Spleen (tissue), 11 donors: ENCODE data around the gene RGS14. TPM values are rescaled to one million over a fixed set of nuclear protein-coding genes. Genes with fewer than 3 reads are reported as not detected.

Experiments used
- DNase-seq: peaks from one replicate; pipeline ENCODE4 v3.0.0-alpha.2; 2020
- H3K27ac ChIP-seq, 8 donors: fragments of 200-600 bp; sonication (generic) in 7 of 8; 1 replicate in 4 of 8; 2 replicates in 4 of 8; pipeline versions ENCODE4 v1.5.0 to v1.8.0; 2016 to 2021; ENCODE audit warnings: inconsistent platforms in 4 of 8, mild to moderate bottlenecking in 4 of 8, moderate library complexity in 1 of 8
- H3K27me3 ChIP-seq, 7 donors: fragments of 200-600 bp; sonication (generic) in 6 of 7; replicated peaks in 1 of 7; 1 replicate in 4 of 7; 2 replicates in 3 of 7; pipeline versions ENCODE4 v1.5.0 to v1.8.0; 2016 to 2021; ENCODE audit warnings: inconsistent platforms in 3 of 7, mild to moderate bottlenecking in 1 of 7
- H3K36me3 ChIP-seq, 6 donors: fragments of 200-600 bp; sonication (generic) in 5 of 6; 1 replicate in 4 of 6; 2 replicates in 2 of 6; pipeline versions ENCODE4 v1.5.0 to v1.8.0; 2016 to 2021; ENCODE audit warnings: inconsistent platforms in 2 of 6
- H3K4me1 ChIP-seq, 6 donors: fragments of 200-600 bp; sonication (generic) in 5 of 6; 1 replicate in 3 of 6; 2 replicates in 3 of 6; pipeline versions ENCODE4 v1.5.0 to v1.8.0; 2016 to 2021; ENCODE audit warnings: inconsistent platforms in 3 of 6
- H3K4me3 ChIP-seq, 8 donors: fragments of 200-600 bp; sonication (generic) in 7 of 8; 1 replicate in 4 of 8; 2 replicates in 4 of 8; pipeline versions ENCODE4 v1.5.0 to v1.8.0; 2016 to 2021; ENCODE audit warnings: inconsistent platforms in 4 of 8, mild to moderate bottlenecking in 4 of 8, moderate library complexity in 2 of 8
- H3K9me3 ChIP-seq, 8 donors: fragments of 200-600 bp; sonication (generic) in 7 of 8; 1 replicate in 4 of 8; 2 replicates in 4 of 8; pipeline versions ENCODE4 v1.5.0 to v1.8.0; 2016 to 2021; ENCODE audit warnings: inconsistent platforms in 4 of 8
- POLR2A ChIP-seq, 3 donors: fragments of 450-650 bp; IDR thresholded peaks; one replicate each; pipeline ENCODE4 v1.5.1; 2017; ENCODE audit warnings: antibody characterized with exemption in 3 of 3, mild to moderate bottlenecking in 1 of 3
- POLR2AphosphoS5 ChIP-seq, 3 donors: sonication (generic); formaldehyde crosslinking; IDR thresholded peaks; one replicate each; pipeline ENCODE4 v1.5.1; 2017; ENCODE audit warnings: antibody characterized with exemption in 3 of 3
- WGBS, 5 donors: extraction: QIAGEN DNeasy Blood & Tissue Kit in 3 of 5; methylation state at CpG; one replicate each; pipeline versions ENCODE4 v1.1.5 to v1.1.7; 2013 to 2018; 5-methylcytosine and 5-hydroxymethylcytosine counted together
- intact Hi-C: fragments of 100-400 bp; cut with DNase I; formaldehyde crosslinking; loops from one replicate; pipeline ENCODE4 v1.15.0; 2023; ENCODE audit warnings: low total_unique reads
- polyA plus RNA-seq, 3 donors: library from polyadenylated mRNA; stranded (reverse); fragments of 200-250 nt; gene quantifications; one replicate each; pipeline ENCODE4 v1.2.1, GENCODE V29; 2013
- total RNA-seq, 7 donors: library from RNA; depleted of rRNA in 3 of 7; stranded (reverse); fragments of >200 nt in 3 of 7; fragmentation: NEBNext Ultra II Directional in 4 of 7; extraction: Animal tissue kit (Norgen Biotek cat#: 25700) in 4 of 7; gene quantifications; one replicate each; pipeline versions ENCODE4 v1.1.0 to v1.2.1, GENCODE V29; 2016 to 2021
- TF ChIP-seq, protein P1 (sequence below), 11 experiments: fragments of 200-600 bp in 7 of 11; fragments of 450-650 bp in 4 of 11; sonication (generic) in 4 of 11; IDR thresholded peaks in 8 of 11; conservative IDR thresholded peaks in 3 of 11; 1 replicate in 7 of 11; 2 replicates in 4 of 11; pipeline versions ENCODE4 v1.4.0 to v1.8.0; 2016 to 2021; ENCODE audit warnings: antibody characterized with exemption in 11 of 11, inconsistent platforms in 4 of 11, mild to moderate bottlenecking in 1 of 11
- donor health status: healthy with polysubstance abuse.
- donor health status: DM: no; HTN: no; CAD: no; lungs with moderate emphysema.
- donor health status: DM: no; HTN: no; CAD: no.
- donor health status: Bipolar disorder and iron deficiency.
- donor health status: healthy.
- donor health status: DM: no; HTN: no; CAD: no.
- donor health status: DM: yes; HTN: yes; CAD: no.

The RGS14 gene
- total and polyA plus RNA-seq, 10 donors, result 45.3 to 111 (median 76.9) TPM

DNA sequence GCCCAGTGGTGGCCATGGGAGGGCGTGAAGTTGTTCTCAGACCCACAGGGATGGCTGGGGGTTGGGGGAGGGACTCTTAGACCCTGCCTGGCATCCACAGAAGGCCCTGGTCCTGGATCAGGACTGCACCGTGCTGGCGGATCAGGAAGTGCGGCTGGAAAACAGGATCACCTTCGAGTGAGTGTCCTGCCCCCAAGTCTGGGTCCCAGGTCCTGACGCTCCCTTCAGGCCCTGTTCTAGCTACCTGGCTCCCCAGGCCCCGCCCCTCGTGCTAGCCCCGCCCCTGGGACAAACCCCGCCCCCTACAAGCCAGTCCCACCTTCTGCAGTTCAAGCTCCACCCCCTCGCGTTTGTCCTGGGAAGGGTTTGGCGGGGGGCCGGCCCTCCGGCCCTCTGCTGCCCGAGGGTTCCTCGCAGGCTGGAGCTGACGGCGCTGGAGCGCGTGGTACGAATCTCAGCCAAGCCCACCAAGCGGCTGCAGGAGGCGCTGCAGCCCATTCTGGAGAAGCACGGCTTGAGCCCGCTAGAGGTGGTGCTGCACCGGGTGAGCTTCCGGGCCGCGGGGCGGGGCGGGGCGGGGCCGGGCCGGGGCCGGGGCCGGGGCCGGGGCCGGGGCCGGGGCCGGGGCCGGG, 12.9 kb downstream of the RGS14 start:
- H3K36me3 ChIP-seq, result peaks cover 0 to 87% (median 35%) of the 10 kb centered on the region in 6 donors
- DNase-seq, result peak; percentile 95

DNA sequence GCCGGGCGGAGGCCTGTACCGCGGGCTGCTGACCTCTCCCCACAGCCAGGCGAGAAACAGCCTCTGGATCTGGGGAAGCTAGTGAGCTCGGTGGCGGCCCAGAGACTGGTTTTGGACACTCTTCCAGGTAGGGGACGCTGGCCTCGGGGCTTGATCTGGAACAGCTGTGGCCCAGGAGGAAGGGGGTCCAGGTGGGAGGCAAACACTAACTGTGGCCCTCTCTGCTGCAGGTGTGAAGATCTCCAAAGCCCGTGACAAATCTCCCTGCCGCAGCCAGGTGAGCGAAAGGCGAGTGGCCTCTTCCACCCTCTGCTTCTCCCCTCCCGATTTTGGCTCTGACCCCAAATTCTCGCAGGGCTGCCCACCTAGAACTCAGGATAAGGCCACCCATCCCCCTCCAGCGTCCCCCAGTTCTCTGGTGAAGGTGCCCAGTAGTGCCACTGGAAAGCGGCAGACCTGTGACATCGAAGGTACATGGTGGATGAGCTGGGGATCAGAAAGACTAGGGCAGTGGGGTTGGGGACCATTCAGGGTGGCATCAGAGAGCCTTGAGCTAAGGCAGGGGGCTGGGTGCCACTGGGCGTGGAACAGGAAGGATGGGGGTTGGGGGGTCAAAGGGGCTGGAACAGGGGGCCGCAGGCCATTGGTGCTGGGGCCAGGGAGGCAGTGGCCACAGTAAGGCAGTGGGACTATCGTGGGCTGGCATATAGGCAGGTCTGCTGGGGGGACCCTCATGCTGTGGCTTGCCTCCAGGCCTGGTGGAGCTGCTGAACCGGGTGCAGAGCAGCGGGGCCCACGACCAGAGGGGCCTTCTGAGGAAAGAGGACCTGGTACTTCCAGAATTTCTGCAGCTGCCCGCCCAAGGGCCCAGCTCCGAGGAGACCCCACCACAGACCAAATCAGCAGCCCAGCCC, 13.7 kb downstream of the RGS14 start:
- Histone ChIP-seq H3K9me3 (no peaks in the 10 kb centered on the region), H3K27me3 (no peaks in the 10 kb centered on the region), H3K36me3 (peaks cover 0 to 79% (median 35%) of the 10 kb centered on the region in 6 donors), H3K4me1 (peaks cover 13 to 88% (median 68%) of the 10 kb centered on the region in 6 donors), H3K27ac (peak overlapping the region; percentile 55 to 90 (median 83)), H3K4me3 (peak overlapping the region; percentile 7 to 70 (median 40))
- 52 to 77% (median 66%) methylated on average over 19 to 26 of the region's 26 CpGs for WGBS, 5 donors
- no peak for DNase-seq
- intact Hi-C loops, result no loop called here
- TF ChIP-seq, protein P1, sequence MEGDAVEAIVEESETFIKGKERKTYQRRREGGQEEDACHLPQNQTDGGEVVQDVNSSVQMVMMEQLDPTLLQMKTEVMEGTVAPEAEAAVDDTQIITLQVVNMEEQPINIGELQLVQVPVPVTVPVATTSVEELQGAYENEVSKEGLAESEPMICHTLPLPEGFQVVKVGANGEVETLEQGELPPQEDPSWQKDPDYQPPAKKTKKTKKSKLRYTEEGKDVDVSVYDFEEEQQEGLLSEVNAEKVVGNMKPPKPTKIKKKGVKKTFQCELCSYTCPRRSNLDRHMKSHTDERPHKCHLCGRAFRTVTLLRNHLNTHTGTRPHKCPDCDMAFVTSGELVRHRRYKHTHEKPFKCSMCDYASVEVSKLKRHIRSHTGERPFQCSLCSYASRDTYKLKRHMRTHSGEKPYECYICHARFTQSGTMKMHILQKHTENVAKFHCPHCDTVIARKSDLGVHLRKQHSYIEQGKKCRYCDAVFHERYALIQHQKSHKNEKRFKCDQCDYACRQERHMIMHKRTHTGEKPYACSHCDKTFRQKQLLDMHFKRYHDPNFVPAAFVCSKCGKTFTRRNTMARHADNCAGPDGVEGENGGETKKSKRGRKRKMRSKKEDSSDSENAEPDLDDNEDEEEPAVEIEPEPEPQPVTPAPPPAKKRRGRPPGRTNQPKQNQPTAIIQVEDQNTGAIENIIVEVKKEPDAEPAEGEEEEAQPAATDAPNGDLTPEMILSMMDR (IDR thresholded peaks at IDR 0.05 in 8 of 11, conservative IDR thresholded peaks at IDR 0.05 in 3 of 11), result peak in 1 of 11 experiments; percentile 12
- TF ChIP-seq POLR2A (IDR thresholded peaks at IDR 0.05), result no peak

More for the DNA sequence above, 12.9 kb downstream of the RGS14 start:
- TF ChIP-seq POLR2AphosphoS5 (IDR thresholded peaks at IDR 0.05), result peak; percentile 51 to 79 (median 71)
- TF ChIP-seq, protein P1 (IDR thresholded peaks at IDR 0.05 in 8 of 11, conservative IDR thresholded peaks at IDR 0.05 in 3 of 11), result peak in 10 of 11 experiments; percentile 9 to 79 (median 50)
- no peak for TF ChIP-seq POLR2A (IDR thresholded peaks at IDR 0.05)
- Histone ChIP-seq H3K9me3 (no peaks in the 10 kb centered on the region), H3K27ac (peak overlapping the region in 6 of 8 donors; percentile 75 to 90 (median 84)), H3K4me3 (peak overlapping the region in 7 of 8 donors; percentile 25 to 70 (median 41)), H3K4me1 (peaks cover 17 to 96% (median 74%) of the 10 kb centered on the region in 6 donors), H3K27me3 (no peaks in the 10 kb centered on the region)
- intact Hi-C loops, result no loop called here
- 20 to 70% (median 42%) methylated on average over 10 to 42 of the region's 42 CpGs for WGBS, 5 donors

DNA sequence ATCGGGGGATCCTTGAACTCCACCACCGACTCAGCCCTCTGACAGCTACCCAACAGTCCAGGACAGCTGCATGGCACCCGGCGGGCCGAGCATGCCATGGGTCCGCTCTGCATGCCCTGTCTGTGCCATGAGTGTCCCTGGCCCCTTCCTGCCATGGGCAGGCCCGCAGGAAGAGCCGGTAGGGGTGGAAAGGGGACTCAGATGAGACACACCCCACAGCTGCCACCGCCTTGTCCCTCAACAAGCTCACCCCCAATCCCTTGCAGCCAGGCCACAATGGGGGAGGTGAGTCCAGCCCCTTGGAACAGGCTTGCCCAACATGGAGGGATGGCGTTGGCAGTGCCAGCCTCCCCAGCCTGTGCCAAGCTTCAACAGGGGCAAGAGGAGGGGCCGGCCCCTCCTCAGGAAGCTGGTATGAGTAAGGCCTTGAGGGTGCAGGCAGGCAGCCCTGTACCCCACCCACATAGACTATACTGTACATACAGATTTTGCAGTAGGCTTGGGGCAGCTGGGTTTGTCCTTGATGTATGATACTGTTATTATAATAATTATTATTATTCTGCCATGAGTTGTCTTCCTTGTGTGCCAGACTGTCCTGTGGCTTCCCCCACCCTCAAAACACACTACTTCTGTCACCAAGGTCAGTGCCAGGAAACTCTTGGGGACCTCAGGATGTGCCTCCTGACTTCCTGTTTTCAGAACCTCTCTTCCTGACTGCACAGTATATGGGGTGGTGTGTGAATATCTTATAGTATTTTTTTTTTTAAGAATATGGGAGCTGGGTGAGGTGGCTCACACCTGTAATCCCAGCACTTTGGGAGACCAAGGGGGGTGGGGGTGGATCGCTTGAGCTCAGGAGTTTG, 14.5 kb downstream of the RGS14 start:
- Histone ChIP-seq H3K27ac (peak overlapping the region; percentile 60 to 90 (median 83)), H3K4me1 (peaks cover 13 to 80% (median 64%) of the 10 kb centered on the region in 6 donors), H3K27me3 (no peaks in the 10 kb centered on the region), H3K36me3 (peaks cover 0 to 70% (median 27%) of the 10 kb centered on the region in 6 donors), H3K9me3 (no peaks in the 10 kb centered on the region), H3K4me3 (peak overlapping the region in 7 of 8 donors; percentile 15 to 70 (median 41))
- WGBS, 5 donors, result 34 to 60% (median 51%) methylated on average over 10 to 12 of the region's 12 CpGs
- TF ChIP-seq POLR2A (IDR thresholded peaks at IDR 0.05) (peak in 1 of 3 donors; percentile 26), POLR2AphosphoS5 (IDR thresholded peaks at IDR 0.05) (peak; percentile 52 to 76 (median 76))
- TF ChIP-seq, protein P1 (IDR thresholded peaks at IDR 0.05 in 8 of 11, conservative IDR thresholded peaks at IDR 0.05 in 3 of 11), result no peak
- intact Hi-C loops, result no loop called here
- peak; percentile 87 for DNase-seq
